K562 (cell line): Measurements from ENCODE around the gene RGS9. TPM values are rescaled to one million over a fixed set of nuclear protein-coding genes. Genes with fewer than 3 reads are reported as not detected.

ENCODE experiments used
- BHLHE40 ChIP-seq: IDR thresholded peaks from 2 replicates; pipeline ENCODE4 v1.6.1; 2011; ENCODE audit warnings: low read length, improper control_type of control experiment
- CAMTA2 ChIP-seq: fragments of 250-450 bp; sonication (Bioruptor Pico); conservative IDR thresholded peaks from 2 replicates; pipeline ENCODE4 v1.5.1; 2022
- CCAR2 ChIP-seq: fragments of 200-400 bp; formaldehyde crosslinking; IDR thresholded peaks from 2 replicates; pipeline ENCODE4 v1.6.1; 2017; ENCODE audit warnings: mild to moderate bottlenecking, low read depth, low read length
- CHD4 ChIP-seq: fragments of 200-600 bp; sonication (generic); IDR thresholded peaks from 3 replicates; pipeline ENCODE4 v1.6.1; 2012; ENCODE audit warnings: low read depth, mild to moderate bottlenecking, mixed read lengths, low read length, inconsistent platforms; ENCODE audit not compliant: insufficient read depth, insufficient replicate concordance, poor library complexity, severe bottlenecking
- E2F3 ChIP-seq: fragments of 250-450 bp; sonication (Bioruptor Pico); IDR thresholded peaks from 2 replicates; pipeline ENCODE4 v1.4.0; 2020; ENCODE audit warnings: mild to moderate bottlenecking
- EHMT2 ChIP-seq: fragments of 450-650 bp; IDR thresholded peaks from 2 replicates; pipeline ENCODE4 v1.6.1; 2018; ENCODE audit warnings: antibody characterized with exemption
- FOXK2 ChIP-seq, 2 experiments: fragments of 450-650 bp; IDR thresholded peaks in 1 of 2; conservative IDR thresholded peaks in 1 of 2; 2 replicates each; pipeline ENCODE4 v1.6.1; 2016; ENCODE audit warnings: low read depth in 2 of 2, mild to moderate bottlenecking in 1 of 2
- FOXO4 ChIP-seq: fragments of 450-650 bp; formaldehyde crosslinking; IDR thresholded peaks from 2 replicates; pipeline ENCODE4 v1.4.0; 2020; ENCODE audit warnings: mild to moderate bottlenecking, moderate library complexity
- GABPB1 ChIP-seq: sonication (generic); formaldehyde crosslinking; IDR thresholded peaks from 2 replicates; pipeline ENCODE4 v1.8.0; 2022; ENCODE audit warnings: mild to moderate bottlenecking, missing genetic modification reagents
- GATA2 ChIP-seq: sonication (generic); formaldehyde crosslinking; IDR thresholded peaks from 2 replicates; pipeline ENCODE4 v1.4.0; 2020; ENCODE audit warnings: mild to moderate bottlenecking, missing genetic modification reagents
- GMEB1 ChIP-seq: fragments of 250-450 bp; sonication (Bioruptor Pico); IDR thresholded peaks from 2 replicates; pipeline ENCODE4 v1.4.0; 2020; ENCODE audit warnings: mild to moderate bottlenecking
- HLTF ChIP-seq: fragments of 450-650 bp; IDR thresholded peaks from 2 replicates; pipeline ENCODE4 v1.6.1; 2016
- MXD1 ChIP-seq: fragments of 250-450 bp; sonication (Bioruptor Pico); IDR thresholded peaks from 2 replicates; pipeline ENCODE4 v1.8.0; 2021; ENCODE audit warnings: borderline replicate concordance, mild to moderate bottlenecking, moderate library complexity; ENCODE audit not compliant: poor library complexity, severe bottlenecking
- POLR2B ChIP-seq: fragments of 450-650 bp; IDR thresholded peaks from 2 replicates; pipeline ENCODE4 v1.6.1; 2018; ENCODE audit warnings: low read depth; ENCODE audit not compliant: partially characterized antibody
- PTRF ChIP-seq: fragments of 450-650 bp; IDR thresholded peaks from 2 replicates; pipeline ENCODE4 v1.6.1; 2016; ENCODE audit warnings: mild to moderate bottlenecking, missing genetic modification characterization, missing compliant biosample characterization
- RBBP5 ChIP-seq: fragments of 200-600 bp; sonication (generic); IDR thresholded peaks from 2 replicates; pipeline ENCODE4 v1.6.1; 2012; ENCODE audit warnings: borderline replicate concordance, mild to moderate bottlenecking, low read length, control low read depth, inconsistent platforms; ENCODE audit not compliant: insufficient read depth, poor library complexity, severe bottlenecking
- RBFOX2 ChIP-seq: fragments of 200-400 bp; formaldehyde crosslinking; IDR thresholded peaks from 2 replicates; pipeline ENCODE4 v1.6.1; 2017; ENCODE audit warnings: low read depth, mild to moderate bottlenecking, low read length, moderate library complexity
- RBM25 ChIP-seq: fragments of 200-400 bp; formaldehyde crosslinking; IDR thresholded peaks from 2 replicates; pipeline ENCODE4 v1.6.1; 2018; ENCODE audit warnings: low read length, low read depth, moderate library complexity; ENCODE audit not compliant: severe bottlenecking
- RCOR1 ChIP-seq, 2 experiments: IDR thresholded peaks; 2 replicates each; pipeline ENCODE4 v1.6.1; 2012; ENCODE audit warnings: low read depth in 2 of 2, low read length in 2 of 2, borderline replicate concordance in 1 of 2, improper control_type of control experiment in 1 of 2
- RNF2 ChIP-seq: sonication (generic); IDR thresholded peaks from 2 replicates; pipeline ENCODE4 v1.6.1; 2016
- SMARCC2 ChIP-seq: fragments of 450-650 bp; IDR thresholded peaks from 2 replicates; pipeline ENCODE4 v1.6.1; 2017; ENCODE audit warnings: antibody characterized with exemption, moderate library complexity, mild to moderate bottlenecking, low read depth
- ZBED1 ChIP-seq: IDR thresholded peaks from 2 replicates; pipeline ENCODE4 v1.6.1; 2014
- ZNF124 ChIP-seq: sonication (generic); formaldehyde crosslinking; IDR thresholded peaks from 2 replicates; pipeline ENCODE4 v1.8.1; 2022; ENCODE audit warnings: missing genetic modification reagents
- ZNF280B ChIP-seq: fragments of 250-450 bp; sonication (Bioruptor Pico); IDR thresholded peaks from 2 replicates; pipeline ENCODE4 v1.5.1; 2021; ENCODE audit warnings: mild to moderate bottlenecking
- polyA plus RNA-seq, 8 experiments: library from polyadenylated mRNA; depleted of rRNA in 4 of 8; stranded (reverse) in 5 of 8; unstranded in 3 of 8; fragments of >200 nt; fragmentation: Nextera tagmentation in 2 of 8; fragmentation: Illumina TruSeq in 1 of 8; extraction: Ambion mirVana in 2 of 8; extraction: Trizol in 1 of 8; gene quantifications; 2 replicates each; pipeline versions ENCODE4 v1.2.1 to v1.2.3, GENCODE V29; 2011 to 2014; ENCODE audit warnings: inconsistent platforms in 1 of 8, missing spikeins in 1 of 8
- total RNA-seq, 7 experiments: library from RNA; depleted of rRNA in 6 of 7; stranded (reverse); fragments of >200 nt in 6 of 7; fragmentation: Illumina TruSeq in 2 of 7; extraction: Trizol in 2 of 7; gene quantifications; 2 replicates each; pipeline versions ENCODE4 v1.2.1 to v1.2.3, GENCODE V29; 2011 to 2021; ENCODE audit warnings: low replicate concordance in 1 of 7

Gene RGS9
- total and polyA plus RNA-seq, 9 of the 15 experiments (the other 6 are each of a cell fraction or from before 2014, with no cell fraction given), result 0.18 to 1.4 (median 0.55) TPM

GRCh38 chr17:65100316-65101140, 36.6 kb upstream of the RGS9 start (continued):
- TF ChIP-seq CHD4 (no peak), GABPB1 (CRISPR knock-in tag) (no peak), ZNF124 (CRISPR knock-in tag) (no peak), RBM25 (peak; percentile 69), HLTF (peak; percentile 95; the same call in 1 of the 2 replicates), GATA2 (CRISPR knock-in tag) (no peak), MXD1 (CRISPR knock-in tag) (no peak), POLR2B (no peak), RNF2 (no peak), RCOR1 (IDR thresholded peaks at IDR 0.05; ENCODE audit: borderline replicate concordance in 1 of 2, low read depth in 2 of 2, low read length in 2 of 2) (0 out of 4 replicates have a peak, but pooled peaks of 1 of the 2 experiments have one; percentile 39), EHMT2 (no peak), FOXK2 (conservative IDR thresholded peaks at IDR 0.05 in 1 of 2, IDR thresholded peaks at IDR 0.05 in 1 of 2; ENCODE audit: low read depth in 2 of 2) (peak in 1 of 2 experiments; percentile 40; a peak in 1 of 4 replicates), ZNF280B (CRISPR knock-in tag) (no peak), GMEB1 (CRISPR knock-in tag) (no peak), SMARCC2 (no peak), CCAR2 (no peak), CAMTA2 (CRISPR knock-in tag) (no peak), BHLHE40 (peak; percentile 47; the same call in 1 of the 2 replicates), RBBP5 (no peak), E2F3 (CRISPR knock-in tag) (no peak), FOXO4 (no peak), RBFOX2 (peak; percentile 45), ZBED1 (no peak), PTRF (tag) (no peak)
